NCI-H128 (cell line): ENCODE data around the gene ABCC8.
A peak's percentile ranks its signal among the peaks of the same experiment; 100 is the strongest.

Experiments used
- DNase-seq: peaks from one replicate; lab custom pipeline; 2025; ENCODE audit not compliant: unreplicated experiment; lab: John Stamatoyannopoulos, UW

ABCC8 gene

DNA sequence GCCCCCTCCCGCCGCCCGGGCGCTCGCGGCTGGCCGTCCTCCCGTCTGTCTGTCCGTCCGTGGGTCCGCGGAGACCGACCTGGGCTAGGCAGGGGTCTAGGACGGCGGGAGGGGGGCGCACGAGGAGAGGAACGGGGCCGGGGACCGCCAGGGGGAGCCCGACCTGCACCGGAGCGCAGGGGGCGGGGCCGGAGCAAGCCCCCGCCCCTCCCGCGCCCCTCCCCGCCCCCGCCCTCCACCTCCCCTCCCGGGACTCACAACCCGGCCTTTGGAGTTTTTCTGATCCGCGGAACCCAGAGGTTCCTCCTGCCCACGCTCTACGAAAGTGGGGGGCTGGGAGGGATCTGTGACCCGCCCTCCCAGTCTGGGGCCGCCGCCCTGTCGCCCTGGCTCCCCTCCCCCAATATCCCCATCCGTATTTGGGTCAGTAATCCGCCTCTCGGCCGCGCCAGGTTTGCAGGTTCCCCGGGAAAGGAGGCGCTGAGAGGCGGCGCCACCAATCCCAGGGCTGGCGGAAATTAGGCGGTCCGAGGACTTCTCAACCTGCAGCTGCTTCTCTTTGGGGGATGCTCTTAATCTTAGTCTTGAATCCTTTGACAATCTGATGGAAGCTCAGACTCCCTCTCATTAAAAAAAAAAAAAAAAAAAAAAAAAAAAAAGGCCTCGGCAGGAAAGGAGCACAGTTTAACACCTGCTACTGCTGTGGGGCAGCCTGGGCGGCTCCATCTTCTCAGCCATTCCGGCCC, 87.3 kb downstream of the ABCC8 start:
- DNase-seq: peak; percentile 70

DNA sequence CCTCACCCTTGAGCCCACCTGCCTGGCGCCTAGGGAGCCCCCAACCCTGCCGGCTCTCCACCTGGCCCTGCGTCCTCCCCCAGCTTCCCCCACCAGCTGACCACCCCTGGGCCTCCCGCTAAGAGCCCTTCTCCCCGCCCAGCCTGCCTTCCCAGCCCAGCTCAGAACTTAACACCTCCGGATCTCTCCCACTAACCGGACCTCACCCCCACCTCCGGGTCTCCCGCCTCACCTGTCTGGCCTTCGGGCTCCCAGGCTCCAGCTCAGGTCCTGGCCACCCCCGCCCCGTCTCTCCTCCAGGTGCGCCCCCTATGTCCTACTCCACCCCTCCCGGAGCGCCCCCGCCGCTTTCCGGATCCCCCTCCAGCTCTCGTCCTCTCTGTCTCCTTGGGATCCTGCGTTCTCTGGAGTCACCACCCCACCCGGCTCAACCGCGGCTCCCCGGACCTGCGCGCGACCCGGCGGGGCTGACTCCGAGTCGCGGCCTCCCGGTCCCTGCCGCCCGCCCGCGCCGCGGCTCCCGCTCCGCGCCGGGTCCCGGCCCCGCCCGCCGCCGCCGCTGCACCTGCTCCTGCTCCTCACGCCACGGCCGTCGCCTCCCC, 87.9 kb downstream of the ABCC8 start, which contains the start of gene KCNJ11:
Gene KCNJ11 (minus strand): TSS at position 51 of the 602 bp plus-strand sequence. CDS start 568 bp downstream, outside the sequence.
- DNase-seq: no peak

DNA sequence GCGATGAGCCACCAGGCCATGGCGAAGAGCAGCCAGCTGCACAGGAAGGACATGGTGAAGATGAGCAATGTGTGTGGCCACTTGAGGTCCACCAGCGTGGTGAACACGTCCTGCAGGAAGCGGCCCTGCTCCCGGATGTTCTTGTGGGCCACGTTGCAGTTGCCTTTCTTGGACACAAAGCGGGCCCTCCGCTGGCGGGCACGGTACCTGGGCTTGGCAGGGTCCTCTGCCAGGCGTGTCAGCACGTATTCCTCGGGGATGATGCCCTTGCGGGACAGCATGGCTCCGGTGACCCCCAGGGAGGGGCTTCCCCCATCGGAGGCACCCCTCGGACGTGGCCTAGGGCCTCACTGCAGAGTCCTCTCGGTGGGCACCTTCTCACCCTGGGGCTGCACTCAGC, 88.8 kb downstream of the ABCC8 start:
- no peak for DNase-seq

- DNase-seq: no peak
These were observed 89.4 kb downstream of the ABCC8 start for GRCh38 chr11:17387254-17387653.

DNA sequence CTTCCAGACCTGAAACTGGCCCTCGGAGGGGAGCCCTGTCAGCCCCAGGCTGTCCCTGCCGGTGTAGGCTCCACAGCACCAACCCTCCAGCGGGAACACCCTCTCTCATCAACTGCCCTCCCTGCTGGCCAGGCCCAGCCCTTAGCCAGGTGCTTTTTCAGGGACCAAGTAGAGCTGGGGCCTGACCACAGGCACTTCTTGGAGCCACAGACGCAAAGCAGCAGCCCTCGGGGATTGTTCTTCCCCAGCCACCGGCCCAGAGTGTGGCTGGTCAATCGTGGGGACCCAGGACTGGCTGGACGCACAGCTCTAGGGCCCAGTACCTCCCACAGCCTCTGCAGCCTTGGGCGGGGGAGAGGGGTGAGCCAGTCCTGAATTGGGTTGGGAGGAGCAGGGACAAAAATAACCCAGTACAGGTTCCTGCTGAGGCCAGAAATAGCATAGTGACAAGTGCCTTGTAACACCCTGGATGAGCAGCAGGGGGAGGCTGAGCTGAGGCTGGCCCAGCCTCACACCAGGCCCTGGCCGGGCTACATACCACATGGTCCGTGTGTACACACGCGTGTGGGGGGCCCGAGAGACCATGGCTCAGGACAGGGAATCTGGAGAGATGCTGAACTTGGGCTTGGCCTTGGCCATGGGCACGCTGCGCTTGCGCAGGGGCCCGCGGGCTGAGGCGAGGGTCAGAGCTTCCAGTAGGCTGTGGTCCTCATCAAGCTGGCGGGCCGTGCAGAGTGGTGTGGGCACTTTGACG, 90.1 kb downstream of the ABCC8 start:
- no peak for DNase-seq

DNA sequence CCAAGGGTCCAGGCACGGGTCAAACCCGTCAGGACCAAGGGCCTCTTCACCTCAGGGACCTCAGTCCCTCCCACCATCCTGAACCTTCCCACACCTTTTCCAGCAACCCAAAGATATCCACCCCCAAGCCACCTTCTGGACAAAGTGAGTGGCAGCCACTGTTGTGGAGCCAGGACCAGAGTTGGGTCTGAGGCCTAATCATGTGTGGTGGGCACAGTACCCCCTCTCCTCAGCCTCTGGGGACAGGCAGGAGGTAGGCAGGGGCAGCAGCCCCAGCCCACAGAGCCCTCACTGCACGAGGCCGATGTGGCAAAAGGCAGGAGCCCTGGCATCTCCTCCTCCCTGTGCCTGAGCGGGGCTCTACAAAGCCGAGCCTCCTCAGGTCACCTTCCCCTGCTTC, 90.7 kb downstream of the ABCC8 start:
- no peak for DNase-seq

GRCh38 chr11:17385492-17385891, 91.2 kb downstream of the ABCC8 start:
- no peak for DNase-seq

DNA sequence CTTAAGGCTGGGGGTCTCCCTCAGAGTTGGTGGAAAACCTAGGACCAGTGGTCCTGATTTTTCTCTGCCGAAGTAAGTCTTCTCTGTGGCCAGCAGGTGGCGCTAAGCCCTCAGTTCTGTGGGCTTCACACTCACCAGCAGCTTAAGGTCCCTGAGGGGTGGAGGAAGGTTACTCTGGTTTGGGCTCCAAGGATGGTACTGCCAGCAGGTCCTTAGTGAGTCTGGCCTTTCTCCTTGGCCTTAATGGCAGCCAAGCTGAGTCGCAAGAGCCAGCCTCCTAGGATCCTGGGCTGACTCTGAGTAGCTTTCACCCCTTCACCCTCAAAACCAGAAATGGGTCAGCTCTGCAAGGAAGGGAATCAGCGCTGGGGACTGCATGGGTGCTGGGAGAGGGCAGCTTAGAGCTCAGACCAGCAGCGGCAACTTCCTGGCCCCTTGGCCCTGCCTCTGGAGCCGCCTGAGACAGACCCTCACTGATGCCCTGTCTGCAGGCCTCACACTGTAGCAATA, 92.6 kb downstream of the ABCC8 start:
- DNase-seq: peak; percentile 74

- no peak for DNase-seq
These were observed 93.2 kb downstream of the ABCC8 start for GRCh38 chr11:17383461-17383860.

DNA sequence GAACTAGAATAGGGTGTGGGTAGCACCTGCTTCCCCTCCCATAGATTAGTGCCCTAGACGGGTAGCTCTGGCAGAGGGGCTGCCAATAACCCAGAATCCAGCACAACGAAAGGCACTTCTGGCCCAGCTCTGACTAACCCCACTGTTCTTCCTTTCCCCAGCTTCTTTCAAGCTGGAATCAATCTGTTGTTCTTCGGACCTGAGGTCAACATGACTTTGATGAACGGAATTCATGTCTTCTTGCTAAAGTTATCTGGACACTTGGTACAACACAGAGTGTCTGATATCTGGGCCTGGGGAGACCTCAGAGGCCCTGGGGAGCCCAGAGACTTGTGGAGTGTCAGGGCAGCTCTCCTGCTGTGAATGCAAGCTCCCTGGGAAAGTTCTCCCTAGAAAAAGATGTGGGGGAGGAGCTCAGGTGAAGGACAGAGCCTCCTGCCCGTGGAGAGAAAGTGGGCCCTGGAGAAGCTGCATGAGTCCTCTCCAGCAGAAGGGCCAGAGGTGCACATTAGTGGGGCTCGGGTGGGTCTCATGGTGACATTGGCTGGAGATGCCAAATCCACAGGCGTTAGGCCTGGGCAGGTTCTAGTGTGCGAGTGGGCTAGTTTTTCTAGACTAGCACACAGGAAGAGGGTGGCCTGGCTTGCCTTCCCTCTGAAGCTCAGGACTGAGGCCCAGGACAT, 94.5 kb downstream of the ABCC8 start:
- DNase-seq: no peak

- DNase-seq: no peak
These were observed 95.5 kb downstream of the ABCC8 start for GRCh38 chr11:17381156-17381555.

- no peak for DNase-seq
These were observed 97.1 kb downstream of the ABCC8 start for GRCh38 chr11:17379383-17380180.

DNA sequence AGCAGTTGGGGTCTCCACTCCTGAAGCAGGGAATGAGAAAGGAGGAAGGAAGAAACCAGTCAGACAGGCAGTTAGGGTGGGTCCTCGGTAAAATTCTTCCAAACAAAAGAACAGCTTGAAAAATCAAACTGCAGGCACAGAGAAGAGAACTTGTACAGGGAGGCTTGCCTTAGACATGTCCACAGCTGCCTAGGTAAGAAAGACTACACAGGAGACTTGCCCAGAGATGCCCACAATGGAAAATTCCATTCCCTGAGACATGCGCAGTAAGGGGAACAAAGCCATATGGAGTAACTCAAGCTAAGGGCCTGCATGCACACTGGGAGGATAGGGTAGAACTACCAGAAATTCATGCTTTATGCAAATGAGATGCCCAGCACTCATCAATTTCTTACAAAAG, 98.0 kb downstream of the ABCC8 start:
- DNase-seq: no peak

DNA sequence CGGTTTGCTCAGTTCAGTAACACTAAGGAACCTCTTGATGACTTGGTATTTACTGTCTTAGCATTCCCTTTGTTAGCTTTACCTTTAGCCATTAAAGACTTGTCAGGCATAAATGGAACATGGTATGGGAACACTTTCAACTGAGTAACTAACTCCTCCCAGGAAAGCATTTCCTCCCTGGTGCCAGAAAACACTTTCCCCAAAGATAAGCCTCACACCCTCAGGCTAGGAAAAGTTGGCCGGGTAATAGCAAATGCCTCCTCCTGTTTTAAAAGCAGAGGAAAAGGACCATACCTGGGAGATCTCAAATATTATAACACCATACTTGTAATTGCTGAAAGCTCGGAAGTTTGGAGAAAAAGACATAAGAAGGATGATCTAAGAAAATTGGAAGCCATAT, 100.2 kb downstream of the ABCC8 start:
- DNase-seq: no peak

DNA sequence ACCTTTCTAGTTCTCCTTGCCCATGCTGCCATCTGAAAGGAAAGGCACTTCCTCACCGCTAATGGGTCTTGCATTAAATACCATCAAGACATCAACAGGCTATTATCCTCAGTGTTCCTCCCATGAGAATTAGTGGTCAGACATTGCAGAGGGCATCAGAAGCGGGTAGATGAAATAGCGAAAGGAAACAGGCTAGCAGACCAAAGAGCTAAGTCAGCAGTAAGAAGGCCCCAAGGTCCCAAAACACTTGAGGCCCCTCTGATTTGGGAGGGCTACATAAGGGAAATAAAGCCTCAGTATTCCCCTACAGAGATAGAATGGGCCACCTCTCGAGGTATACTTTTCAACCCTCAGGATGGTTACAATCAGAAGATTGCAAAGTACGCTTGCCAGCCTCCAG, 101.1 kb downstream of the ABCC8 start:
- DNase-seq: no peak

DNA sequence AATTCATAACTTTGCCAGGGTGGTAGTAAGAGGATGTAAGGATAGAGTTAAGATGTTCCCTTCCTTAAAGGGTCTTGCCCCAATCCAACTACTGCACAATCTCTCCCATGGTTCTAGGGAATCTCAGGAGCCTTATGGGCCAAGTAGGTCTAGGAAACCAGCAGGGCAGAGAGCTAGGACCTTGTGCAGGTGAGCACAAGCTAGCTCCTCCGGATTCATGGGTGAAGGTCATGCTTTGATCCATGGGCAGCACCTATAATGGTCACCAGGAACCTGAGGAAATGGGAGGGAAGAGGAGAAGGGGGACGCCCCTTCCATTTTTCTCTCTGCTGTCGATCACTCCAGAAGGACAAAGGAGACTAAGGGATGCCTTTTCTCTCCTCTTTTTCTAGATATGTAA, 105.0 kb downstream of the ABCC8 start:
- DNase-seq: no peak

DNA sequence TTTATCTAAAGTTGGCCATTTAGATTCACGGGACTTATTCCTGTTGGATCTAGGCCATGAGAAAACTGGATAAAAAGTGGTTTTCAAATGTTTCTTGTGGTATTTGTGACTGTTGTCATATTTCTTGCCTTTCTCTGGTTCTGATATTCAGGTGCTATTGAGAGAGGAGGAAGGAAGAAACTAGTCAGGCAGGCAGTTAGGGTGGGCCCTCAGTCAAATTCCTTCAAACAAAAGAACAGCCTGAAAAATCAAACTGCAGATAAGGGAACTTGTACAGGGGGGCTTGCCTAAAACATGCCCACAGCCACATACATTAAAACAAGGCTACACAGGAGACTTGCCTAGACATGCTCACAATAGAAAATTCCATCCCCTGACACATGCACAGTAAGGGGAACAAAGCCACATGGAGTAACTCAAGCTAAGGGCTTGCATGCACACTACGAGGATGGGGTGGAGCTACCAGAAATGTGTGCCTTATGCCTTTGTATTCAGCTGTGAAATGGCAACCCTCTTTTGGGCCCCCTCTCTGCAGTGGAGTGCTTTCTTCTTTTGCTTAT, 106.9 kb downstream of the ABCC8 start:
- no peak for DNase-seq

- no peak for DNase-seq
These were observed 107.6 kb downstream of the ABCC8 start for GRCh38 chr11:17369094-17369493.

GRCh38 chr11:17368551-17368950, 108.1 kb downstream of the ABCC8 start:
- no peak for DNase-seq

GRCh38 chr11:17366495-17366894, 110.2 kb downstream of the ABCC8 start:
- DNase-seq: no peak
